ENCODE data around the gene FBXL20.
"Not testable (repeated sequence)": the region's sequence is repeated elsewhere in the genome, so short reads cannot be mapped to it uniquely, and the experiment has no call there.

The FBXL20 gene

DNA sequence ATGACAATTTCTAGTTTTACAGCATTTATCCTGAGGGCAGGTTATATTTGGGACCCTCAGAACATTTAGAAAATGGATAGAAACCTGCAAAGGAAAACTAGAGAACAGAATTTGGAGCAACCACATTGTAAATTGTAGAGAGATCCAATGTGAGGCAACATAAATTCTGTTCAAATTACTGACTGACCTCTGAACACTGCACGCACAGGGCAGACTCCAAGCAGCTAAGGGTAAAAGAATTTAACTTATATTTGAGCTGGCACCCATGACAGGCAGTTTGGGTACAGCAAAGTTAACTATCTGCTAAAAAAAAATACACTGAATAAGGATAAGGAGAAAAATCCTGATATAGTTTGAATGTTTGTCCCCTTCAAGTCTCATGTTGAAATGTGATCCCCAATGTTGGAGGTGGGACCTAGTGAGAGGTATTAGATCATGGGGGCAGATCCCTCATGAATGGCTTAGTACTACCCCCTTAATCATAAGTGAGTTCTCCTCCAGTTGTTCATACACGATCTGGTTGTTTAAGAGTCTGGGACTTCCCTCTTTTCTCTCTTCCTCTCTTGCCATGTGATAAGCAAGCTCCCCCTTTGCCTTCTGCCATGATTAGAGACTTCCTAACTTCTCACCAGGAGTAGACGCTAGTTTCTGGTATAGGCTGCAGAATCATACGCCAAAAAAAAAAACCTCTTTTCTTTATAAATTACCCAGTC lies 75.7 kb downstream of the FBXL20 start:
- DNase-seq: peak in 1 of 2 donors; percentile 78

DNA sequence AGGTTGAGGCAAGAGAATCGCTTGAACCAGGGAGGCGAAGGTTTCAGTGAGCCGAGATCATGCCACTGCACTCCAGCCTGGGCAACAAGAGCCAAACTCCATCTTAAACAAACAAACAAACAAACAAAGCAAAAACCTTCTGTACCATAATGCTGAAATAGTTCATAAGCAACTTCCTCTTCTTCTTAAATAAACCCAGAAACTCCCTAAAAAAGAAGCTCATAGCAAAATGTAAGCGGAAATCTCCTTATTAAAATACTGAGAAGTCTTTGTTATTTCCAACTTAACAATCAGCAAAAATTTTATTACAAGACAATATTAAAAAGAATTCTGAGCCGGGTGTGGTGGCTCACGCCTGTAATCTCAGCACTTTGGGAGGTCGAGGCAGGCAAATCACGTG lies 82.8 kb downstream of the FBXL20 start:
- no peak for DNase-seq

DNA sequence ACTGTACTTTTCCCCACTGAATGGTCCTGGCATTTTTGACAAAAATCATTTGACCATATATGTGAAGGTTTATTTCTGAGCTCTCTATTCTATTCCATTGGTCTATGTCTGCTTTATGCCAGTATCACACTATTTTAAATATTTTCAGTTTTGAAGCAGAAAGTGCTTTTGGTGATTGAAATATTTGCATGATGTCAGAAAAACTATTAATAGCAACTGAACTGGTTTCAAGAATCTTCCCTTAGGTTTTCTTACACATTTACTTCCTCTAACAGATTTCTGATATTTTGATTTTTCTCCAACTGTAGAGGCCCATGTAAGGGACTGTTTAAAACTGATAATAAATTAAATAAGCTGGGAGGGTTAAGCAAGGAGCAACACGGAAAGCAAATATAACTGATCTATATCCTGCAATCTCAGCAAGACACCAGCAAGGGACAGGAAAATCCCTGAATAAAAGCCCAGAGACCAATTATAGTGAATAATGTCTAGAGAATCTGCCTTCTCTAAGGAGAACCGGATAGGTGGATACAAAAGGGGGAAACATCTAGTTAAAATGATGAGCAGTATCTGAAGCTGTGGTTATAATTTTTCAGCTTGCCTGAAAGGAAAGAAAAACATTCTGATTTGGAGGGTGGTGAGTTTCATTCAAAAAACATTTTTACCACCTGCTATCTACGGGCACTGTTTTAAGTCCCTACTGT lies 94.8 kb downstream of the FBXL20 start:
- no peak for DNase-seq

DNA sequence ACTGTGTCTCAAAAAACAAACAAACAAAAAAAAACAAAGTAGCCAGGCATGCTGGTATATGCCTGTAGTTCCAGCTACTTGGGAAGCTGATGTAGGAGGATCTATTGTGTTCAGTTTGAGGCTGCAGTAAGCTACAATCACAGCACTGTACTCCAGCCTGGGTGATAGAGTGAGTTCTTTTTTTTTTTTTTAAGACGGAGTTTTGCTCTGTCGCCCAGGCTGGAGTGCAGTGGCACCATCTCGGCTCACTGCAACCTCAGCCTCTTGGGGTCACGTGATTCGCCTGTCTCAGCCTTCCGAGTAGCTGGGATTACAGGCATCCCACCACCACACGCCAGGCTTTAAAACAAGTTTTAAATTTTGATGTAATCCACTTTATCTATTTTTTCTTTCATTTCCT lies 95.4 kb downstream of the FBXL20 start:
- no peak for DNase-seq

DNA sequence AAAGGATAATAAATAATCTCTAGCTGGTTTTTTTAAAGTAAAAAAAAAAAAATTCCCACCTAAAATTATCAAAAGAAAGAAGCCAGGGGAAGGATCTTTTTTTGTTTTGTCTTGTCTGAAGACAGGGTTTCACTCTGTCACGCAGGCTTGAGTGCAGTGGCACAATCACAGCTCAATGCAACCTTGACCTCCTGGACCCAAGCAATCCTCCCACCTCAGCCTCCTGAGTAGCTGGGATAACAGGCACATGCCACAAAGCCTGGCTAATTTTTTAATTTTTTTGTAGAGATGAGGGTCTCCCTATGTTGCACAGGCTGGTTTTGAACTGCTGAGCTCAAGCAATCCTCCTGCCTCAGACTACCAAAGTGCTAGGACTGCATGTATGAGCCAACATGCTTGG lies 97.2 kb downstream of the FBXL20 start:
- no peak for DNase-seq

DNA sequence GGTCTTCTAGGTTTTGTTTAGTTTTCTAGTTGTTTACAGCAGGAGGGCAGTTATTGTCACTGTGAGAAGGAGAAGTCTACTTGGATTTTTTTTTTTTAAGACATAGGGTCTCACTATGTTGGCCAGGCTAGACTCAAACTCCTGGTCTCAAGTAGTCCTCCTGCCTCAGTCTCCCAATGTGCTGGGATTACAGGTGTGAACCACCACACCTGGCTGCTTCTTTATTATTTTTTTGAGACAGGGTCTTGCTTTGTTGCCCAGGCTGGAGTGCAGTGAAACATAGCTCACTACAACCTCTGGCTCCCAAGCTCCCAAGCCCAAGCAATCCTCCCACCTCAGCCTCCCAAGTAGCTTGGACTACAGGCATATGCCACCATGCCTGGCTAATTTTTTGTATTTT lies 107.4 kb downstream of the FBXL20 start:
- DNase-seq: no peak

DNA sequence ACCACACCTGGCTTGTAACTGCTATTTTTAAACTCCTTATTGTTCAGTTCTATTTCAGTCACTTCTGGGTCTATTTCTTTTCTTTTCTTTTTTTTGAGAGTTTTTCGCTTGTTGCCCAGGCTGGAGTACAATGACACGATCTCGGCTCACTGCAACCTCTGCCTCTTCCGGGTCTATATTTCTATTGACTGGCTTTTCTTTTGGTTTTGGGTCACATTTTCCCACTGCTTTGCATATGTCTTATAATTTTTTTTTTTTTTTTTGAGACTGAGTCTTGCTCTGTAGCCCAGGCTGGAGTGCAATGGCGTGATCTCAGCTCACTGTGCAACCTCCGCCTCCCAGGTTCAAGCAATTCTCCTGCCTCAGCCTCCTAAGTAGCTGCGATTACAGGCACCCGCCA lies 108.9 kb downstream of the FBXL20 start:
- DNase-seq: not testable (repeated sequence)

DNA sequence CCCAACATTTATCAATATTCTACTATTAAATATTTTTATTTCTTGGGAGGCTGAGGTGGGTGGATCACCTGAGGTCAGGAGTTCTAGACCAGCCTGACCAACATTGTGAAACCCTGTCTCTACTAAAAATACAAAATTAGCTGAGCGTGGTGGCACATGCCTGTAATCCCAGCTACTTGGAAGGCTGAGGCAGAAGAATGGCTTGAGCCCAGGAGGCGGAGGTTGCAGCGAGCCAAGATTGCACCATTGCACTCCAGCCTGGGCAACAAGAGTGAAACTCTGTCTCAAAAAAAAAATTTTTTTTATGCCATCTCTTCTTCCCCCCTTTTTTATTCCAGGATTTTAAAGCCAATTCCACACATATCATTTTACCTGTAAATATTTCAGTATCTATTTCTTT lies 114.9 kb downstream of the FBXL20 start:
- not testable (repeated sequence) for DNase-seq

DNA sequence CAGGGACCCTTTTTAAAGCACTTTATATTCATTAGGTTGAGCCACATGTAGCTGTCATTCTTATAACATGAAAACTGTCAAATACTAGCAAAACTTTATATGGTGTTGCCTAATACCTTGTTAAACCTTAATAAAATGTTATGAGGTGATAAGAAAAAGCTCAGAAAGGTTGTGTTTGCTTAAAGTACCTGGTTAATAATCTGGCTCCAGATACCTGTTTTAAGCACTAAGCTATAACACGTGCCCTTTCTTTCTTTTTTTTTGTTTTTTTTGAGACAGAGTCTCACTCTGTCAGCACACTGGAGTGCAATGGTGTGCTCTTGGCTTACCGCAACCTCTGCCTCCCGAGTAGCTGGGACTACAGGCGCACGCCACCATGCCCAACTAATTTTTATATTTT lies 116.7 kb downstream of the FBXL20 start:
- DNase-seq: no peak

DNA sequence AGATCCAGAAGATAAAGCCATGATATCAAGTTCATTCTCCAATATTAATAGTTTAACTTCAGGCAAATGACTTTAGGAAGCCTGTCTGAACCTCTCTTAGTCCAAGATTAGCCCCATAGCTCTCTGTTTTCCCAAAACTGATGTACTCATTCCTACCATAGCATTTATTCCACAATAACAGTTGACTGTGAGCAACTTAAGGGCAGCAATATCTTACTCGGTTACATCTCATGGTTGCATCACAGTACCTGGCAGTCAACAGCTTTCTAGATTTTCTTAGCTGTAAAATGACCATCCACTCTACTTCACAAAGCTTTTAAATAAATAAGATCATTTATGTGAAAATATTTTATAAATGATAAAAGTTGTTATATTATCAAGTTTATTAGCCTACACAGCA lies 117.5 kb downstream of the FBXL20 start:
- DNase-seq: no peak

DNA sequence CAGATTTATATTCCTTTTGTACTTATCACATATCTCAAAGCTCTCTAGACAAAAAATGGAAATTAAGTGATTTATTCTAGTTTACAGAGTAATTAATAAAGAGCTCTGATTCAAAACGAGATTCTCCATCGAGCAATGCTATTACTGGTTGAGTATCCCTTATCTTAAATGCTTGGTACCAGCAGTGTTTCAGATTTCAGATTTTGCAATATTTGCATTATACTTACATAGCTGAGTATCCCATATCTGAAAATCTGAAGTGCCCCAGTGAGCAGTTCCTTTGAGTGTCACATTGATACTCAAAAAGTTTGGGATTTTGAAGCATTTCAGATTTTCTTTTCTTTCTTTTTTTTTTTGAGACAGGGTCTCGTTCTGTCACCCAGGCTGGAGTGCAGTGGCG lies 118.3 kb downstream of the FBXL20 start:
- DNase-seq: no peak

DNA sequence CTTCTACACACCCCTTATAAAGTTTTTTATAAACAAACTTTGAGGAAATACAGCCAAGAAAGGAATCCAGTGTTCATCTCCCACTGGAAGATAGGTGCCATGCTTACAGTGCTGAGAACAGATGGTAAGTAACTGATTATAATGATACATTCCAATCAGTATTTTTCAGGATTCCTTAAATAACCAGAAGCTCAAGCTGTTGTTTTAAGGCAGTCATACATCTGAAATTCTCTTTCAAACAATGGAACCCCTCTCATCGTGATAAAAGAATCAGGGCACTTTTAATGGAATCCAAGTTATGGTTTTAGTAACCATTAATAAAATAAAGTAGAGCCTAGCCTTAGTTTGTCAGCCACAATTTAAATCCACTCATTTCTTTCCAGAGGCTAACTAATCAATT lies 119.6 kb downstream of the FBXL20 start:
- no peak for DNase-seq

DNA sequence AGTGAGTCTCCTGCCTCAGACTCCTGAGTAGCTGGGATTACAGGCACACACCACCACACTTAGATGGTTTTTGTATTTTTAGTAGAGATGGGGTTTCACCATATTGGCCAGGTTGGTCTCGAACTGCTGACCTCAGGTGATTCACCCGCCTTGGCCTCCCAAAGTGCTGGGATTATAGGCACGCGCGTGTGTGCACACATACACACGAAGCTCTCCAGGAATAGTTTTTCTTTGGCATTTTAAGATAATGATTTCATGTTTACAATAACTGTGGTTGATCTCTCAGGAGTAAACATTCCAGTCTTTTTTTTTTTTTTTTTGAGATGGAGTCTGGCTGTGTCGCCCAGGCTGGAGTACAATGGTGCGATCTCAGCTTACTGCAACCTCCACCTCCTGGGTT lies 123.2 kb downstream of the FBXL20 start:
- DNase-seq: not testable (repeated sequence)

DNA sequence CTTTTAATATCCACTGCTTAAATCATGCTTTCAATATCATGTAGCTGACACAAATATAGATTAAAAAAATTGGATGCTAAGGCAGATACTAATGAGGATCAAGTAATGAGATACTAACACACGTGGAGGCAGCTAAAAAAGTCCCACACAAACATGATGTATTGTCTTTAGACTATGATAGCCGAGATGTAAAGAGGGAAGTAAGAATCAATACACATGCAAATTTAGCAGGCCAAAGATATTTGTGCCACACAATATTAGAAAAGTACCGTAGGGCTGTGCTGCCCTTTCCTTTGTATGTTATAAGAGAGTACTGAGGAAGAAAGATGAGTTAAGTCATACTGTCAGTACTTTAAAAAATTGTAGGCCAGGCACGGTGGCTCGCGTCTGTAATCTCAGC lies 124.3 kb downstream of the FBXL20 start:
- DNase-seq: no peak

DNA sequence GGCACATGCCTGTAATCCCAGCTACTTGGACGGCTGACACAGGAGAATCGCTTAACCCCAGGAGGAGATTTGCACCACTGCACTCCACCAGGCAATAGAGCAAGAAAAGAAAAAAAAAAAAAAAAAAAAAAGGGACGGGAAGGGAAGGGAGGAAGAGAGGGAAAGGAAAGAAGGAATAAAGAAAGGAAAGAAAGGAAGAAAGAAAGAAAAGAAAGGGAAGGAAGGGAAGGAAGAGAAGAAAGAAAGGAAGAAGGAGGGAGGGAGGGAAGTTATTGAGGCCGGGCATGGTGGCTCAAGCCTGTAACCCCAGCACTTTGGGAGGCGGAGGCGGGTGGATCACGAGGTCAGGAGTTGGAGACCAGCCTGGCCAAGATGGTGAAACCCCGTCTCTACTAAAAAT lies 125.3 kb downstream of the FBXL20 start:
- no peak for DNase-seq

DNA sequence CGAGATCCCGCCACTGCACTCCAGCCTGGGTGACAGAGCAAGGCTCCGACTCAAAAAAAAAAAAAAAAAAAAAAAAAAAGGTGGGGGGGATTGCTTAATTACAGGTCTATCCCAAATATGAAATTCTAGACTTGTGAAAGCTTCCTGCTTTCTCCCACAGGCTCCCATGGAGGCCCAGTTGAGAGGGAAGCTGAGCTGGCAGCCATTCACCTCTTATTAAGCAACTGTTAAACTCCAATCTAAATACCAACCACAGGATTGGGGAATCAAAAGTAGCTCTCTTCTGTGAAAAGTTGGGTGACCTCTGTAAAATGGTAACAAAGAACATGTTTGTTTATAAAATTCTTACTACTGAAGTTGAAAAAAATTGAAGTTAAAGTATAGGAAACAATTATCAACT lies 129.9 kb downstream of the FBXL20 start:
- no peak for DNase-seq

DNA sequence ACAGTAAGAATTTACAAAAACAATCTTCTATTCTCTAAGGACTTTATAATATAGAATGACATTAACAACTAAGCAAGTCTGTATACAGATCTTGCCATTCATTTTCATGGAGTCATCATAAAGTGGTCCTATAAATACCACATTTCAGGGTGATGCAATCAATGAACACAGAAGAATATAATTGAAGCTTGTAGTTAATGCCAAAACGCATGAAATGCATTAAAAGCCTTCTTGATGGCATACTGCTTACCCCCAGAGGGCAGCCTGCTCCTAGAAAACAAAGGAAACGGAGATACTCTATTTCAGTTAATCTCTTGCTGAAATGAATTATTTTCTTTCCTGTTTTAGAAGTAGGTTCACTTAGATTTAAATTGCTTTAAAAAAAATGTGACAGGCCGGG lies 130.5 kb downstream of the FBXL20 start:
- no peak for DNase-seq

DNA sequence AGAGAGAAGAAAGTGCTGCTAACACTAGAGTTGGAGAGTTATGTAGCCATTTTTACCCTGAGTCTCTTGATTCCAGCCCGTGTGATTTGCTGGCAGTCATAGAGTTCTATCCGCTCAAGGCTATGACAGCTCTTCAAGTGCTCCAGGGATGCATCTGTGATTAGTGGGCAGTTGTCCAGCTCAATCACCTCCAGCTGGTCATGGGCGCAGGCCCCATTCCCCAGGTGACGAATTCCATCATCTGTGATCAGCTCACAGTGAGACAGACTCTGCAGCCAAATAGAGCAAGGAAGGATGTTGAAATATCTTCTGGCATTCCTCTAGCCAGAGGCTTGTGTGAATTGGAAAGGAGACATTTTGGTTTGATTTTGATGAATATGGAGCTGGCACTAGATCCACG lies 137.3 kb downstream of the FBXL20 start:
- no peak for DNase-seq

DNA sequence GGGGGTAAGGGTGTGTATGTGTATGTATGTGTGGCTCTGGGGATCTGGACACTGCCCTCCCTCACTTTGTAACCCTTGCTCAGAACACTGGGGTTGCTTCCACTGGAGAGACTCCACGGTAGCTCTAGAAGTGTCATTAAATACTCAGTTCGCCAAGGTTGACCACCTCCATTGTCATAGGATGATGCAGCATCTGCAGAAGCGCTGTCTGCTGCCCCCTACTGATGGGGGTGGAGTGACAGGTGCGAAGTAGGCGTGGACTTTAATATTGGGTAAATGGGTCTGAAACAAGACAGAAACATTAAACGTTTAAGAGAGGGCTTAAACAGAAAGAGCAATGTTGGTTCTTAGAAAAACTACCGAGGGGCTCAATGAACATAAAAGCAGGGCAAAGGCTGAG lies 140.1 kb downstream of the FBXL20 start:
- DNase-seq: no peak

DNA sequence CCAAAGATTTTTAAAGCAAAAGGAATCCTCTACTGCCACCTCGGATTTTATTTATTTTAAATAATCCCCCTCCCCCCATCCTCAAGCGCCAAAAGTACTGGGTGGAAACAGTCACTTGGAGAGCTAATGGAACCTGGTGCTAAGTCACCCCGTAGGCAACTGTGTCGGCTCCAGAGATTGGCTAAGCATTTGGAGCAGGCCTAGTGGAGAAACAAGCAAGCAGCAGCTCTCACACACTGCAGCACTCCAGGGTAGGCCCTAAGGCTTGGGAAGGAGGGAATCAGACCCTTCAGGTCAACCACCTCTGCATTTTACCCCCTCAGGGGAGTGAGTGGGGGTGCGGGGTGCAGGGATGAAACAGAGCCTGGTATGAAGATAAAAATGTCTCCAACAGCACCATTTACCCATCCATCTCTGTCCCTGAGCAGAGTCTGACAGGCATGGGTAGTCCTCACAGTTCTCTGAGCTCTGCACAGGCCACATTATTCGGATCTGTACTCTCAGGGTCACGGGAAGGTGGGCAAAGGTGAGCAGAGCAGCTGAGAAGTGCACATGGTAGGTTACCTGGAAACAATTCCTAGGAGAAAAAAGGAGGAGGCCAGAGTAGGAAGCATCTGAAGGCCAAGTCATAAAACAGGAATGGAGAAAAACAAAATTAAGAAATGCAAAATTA lies 148.5 kb downstream of the FBXL20 start:
- DNase-seq: no peak

DNA sequence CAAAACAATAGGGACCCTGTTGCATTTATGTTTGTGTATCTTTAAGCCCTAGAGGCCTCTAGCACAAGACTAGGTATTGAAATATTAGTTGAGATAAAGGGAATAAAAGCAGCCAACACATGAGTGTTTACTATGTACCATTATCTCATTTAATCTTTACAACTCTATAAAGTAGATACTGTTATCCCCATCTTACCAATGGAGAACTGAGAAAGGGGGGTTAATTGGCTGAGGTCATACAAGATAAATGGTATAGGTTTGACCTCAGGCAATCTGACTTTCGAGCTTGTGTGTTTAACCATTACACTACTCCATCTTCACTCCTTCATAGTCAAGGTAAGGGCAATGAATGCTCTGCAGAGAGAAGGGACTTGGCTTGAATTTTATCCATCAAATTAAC lies 149.4 kb downstream of the FBXL20 start:
- no peak for DNase-seq

DNA sequence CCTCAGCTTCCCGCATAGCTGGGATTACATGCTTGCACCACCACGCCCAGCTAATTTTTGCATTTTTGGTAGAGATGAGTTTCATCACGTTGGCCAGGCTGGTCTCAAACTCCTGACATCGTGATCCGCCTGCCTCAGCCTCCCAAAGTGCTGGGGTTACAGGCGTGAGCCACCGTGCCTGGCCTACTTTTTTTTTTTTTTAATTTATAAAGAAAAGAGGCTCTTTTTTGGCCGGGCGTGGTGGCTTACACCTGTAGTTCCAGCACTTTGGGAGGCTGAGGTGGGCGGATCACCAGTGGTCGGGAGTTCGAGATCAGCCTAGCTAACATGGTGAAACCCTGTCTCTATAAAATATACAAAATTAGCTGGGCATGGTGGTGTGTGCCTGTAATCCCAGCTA lies 151.3 kb downstream of the FBXL20 start:
- DNase-seq: not testable (repeated sequence)

DNA sequence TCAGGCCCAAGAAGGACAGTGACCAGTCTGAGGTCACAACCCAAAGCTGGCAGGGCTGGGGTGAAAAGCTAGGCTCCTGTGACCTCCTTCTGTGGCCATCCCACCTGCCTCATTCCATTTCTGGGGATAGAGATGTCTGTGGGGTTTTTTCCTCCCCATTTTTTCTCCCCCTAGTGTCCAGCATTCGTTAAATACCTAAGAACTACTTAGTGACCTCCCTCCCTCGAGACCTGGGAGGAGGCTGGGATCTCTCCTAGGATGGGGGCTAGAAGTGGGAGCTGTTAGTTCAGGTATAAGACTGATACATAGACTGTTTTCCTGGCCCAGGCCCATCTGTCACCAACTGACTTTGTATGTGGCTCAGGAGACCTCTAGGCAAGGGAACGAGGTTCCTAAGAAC lies 155.2 kb downstream of the FBXL20 start:
- no peak for DNase-seq
